Loucy (cell line): Measurements from ENCODE around the gene DLGAP3.
"Not testable (repeated sequence)": the region's sequence is repeated elsewhere in the genome, so short reads cannot be mapped to it uniquely, and the experiment has no call there.

Source experiments
- EZH2phosphoT487 ChIP-seq: fragments of 200-600 bp; IDR thresholded peaks from 2 replicates; pipeline ENCODE4 v1.6.1; 2018; ENCODE audit warnings: antibody characterized with exemption, mild to moderate bottlenecking, moderate library complexity, borderline replicate concordance
- TF ChIP-seq, protein P1 (sequence below): fragments of 200-600 bp; sonication (generic); conservative IDR thresholded peaks from 2 replicates; pipeline ENCODE4 v1.5.1; 2014; ENCODE audit warnings: mild to moderate bottlenecking, antibody characterized with exemption, low read length

- TF ChIP-seq, protein P1, sequence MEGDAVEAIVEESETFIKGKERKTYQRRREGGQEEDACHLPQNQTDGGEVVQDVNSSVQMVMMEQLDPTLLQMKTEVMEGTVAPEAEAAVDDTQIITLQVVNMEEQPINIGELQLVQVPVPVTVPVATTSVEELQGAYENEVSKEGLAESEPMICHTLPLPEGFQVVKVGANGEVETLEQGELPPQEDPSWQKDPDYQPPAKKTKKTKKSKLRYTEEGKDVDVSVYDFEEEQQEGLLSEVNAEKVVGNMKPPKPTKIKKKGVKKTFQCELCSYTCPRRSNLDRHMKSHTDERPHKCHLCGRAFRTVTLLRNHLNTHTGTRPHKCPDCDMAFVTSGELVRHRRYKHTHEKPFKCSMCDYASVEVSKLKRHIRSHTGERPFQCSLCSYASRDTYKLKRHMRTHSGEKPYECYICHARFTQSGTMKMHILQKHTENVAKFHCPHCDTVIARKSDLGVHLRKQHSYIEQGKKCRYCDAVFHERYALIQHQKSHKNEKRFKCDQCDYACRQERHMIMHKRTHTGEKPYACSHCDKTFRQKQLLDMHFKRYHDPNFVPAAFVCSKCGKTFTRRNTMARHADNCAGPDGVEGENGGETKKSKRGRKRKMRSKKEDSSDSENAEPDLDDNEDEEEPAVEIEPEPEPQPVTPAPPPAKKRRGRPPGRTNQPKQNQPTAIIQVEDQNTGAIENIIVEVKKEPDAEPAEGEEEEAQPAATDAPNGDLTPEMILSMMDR, result not testable (repeated sequence)
- TF ChIP-seq EZH2phosphoT487, result not testable (repeated sequence)
These were observed 38.2 kb upstream of the DLGAP3 start for GRCh38 chr1:34967672-34968071.
